GM12878 (cell line): ENCODE results near the gene TRABD. TPM values are rescaled to one million over a fixed set of nuclear protein-coding genes. Genes with fewer than 3 reads are reported as not detected.

ENCODE experiments used
- ATAC-seq: fragments of 200-7000 bp; cut with Tn5 transposase; 3 replicates; pipeline ENCODE4 v1.9.1; 2020; ENCODE audit warnings: mild to moderate bottlenecking, moderate library complexity
- BruUV-seq: library from RNA; stranded (reverse); fragments of 400-500 nt; replicated peaks from 2 replicates; lab custom pipeline; 2021; lab: Mats Ljungman, UMichigan
- CTCF ChIA-PET: fragments of 300-600 bp; sonication (Branson Sonifier 250); formaldehyde crosslinking; extraction: SDS; loops from one replicate; lab custom pipeline; 2021; ENCODE audit warnings: inconsistent platforms; lab: Yijun Ruan, JAX
- POLR2A ChIA-PET: fragments of 350-600 bp; formaldehyde crosslinking; extraction: SDS; loops from one replicate; lab custom pipeline; 2021; ENCODE audit warnings: inconsistent platforms; lab: Charles Lee
- RAD21 ChIA-PET: fragments of 300-600 bp; sonication (Branson Sonifier 250); formaldehyde crosslinking; loops from one replicate; lab custom pipeline; 2023; ENCODE audit warnings: antibody characterized with exemption; ENCODE audit not compliant: unreplicated experiment; lab: Charles Lee
- SMC1A ChIA-PET: fragments of 300-600 bp; sonication (Branson Sonifier 250); formaldehyde crosslinking; loops from one replicate; lab custom pipeline; 2023; ENCODE audit not compliant: unreplicated experiment, uncharacterized antibody; lab: Charles Lee
- DNase-seq: peaks from one replicate; pipeline ENCODE4 v3.0.0-alpha.2; 2011; ENCODE audit warnings: low read depth, low spot score
- FAIRE-seq: peaks from 3 replicates; lab custom pipeline; 2011; peaks lifted over from hg19 to GRCh38; lab: Jason Lieb, UNC
- H2AFZ ChIP-seq: 2 replicates; pipeline ENCODE4 v1.6.0; 2011; ENCODE audit warnings: low read depth, low read length, control low read depth; ENCODE audit not compliant: control insufficient read depth
- H3K27ac ChIP-seq: 2 replicates; pipeline ENCODE4 v1.5.1; 2011; ENCODE audit warnings: control low read depth; ENCODE audit not compliant: control insufficient read depth, insufficient read depth
- H3K27me3 ChIP-seq, 2 experiments: replicated peaks in 1 of 2; 2 replicates each; pipeline versions ENCODE4 v1.6.0 to v1.6.1; 2011; ENCODE audit warnings: low read length in 1 of 2; ENCODE audit not compliant: control insufficient read depth in 2 of 2, insufficient read depth in 2 of 2
- H3K36me3 ChIP-seq, 2 experiments: 2 replicates each; pipeline ENCODE4 v1.5.1; 2011; ENCODE audit warnings: low read length in 1 of 2; ENCODE audit not compliant: control insufficient read depth in 2 of 2, insufficient read depth in 2 of 2
- H3K4me1 ChIP-seq: 2 replicates; pipeline ENCODE4 v1.6.1; 2011; ENCODE audit warnings: mild to moderate bottlenecking, low read length, moderate library complexity, mixed read lengths; ENCODE audit not compliant: control insufficient read depth, insufficient read depth
- H3K4me2 ChIP-seq: 2 replicates; pipeline ENCODE4 v1.6.0; 2011; ENCODE audit warnings: control low read depth; ENCODE audit not compliant: control insufficient read depth, insufficient read depth
- H3K4me3 ChIP-seq: fragments of 200-600 bp; sonication (generic); 2 replicates; pipeline ENCODE4 v1.5.1; 2016
- H3K79me2 ChIP-seq: 2 replicates; pipeline ENCODE4 v1.6.0; 2011; ENCODE audit warnings: low read length; ENCODE audit not compliant: control insufficient read depth, insufficient read depth
- H3K9ac ChIP-seq: 2 replicates; pipeline ENCODE4 v1.8.0; 2011; ENCODE audit warnings: low read length, control low read depth, mixed read lengths; ENCODE audit not compliant: control insufficient read depth, insufficient read depth
- H3K9me3 ChIP-seq: replicated peaks from 3 replicates; pipeline ENCODE4 v1.5.1; 2011; ENCODE audit warnings: mild to moderate bottlenecking, low read length; ENCODE audit not compliant: control insufficient read depth, insufficient read depth
- H4K20me1 ChIP-seq: 2 replicates; pipeline ENCODE4 v1.6.0; 2011; ENCODE audit not compliant: control insufficient read depth, insufficient read depth
- EGR1 ChIP-seq, 2 experiments: IDR thresholded peaks; 1 replicate in 1 of 2; 2 replicates in 1 of 2; pipeline ENCODE4 v1.6.1; 2011 to 2012; ENCODE audit warnings: low read depth in 2 of 2, low read length in 2 of 2, borderline replicate concordance in 1 of 2, mild to moderate bottlenecking in 1 of 2, moderate library complexity in 1 of 2
- ETV6 ChIP-seq, 2 experiments: fragments of 450-650 bp in 1 of 2; IDR thresholded peaks in 1 of 2; conservative IDR thresholded peaks in 1 of 2; 2 replicates each; pipeline ENCODE4 v1.6.1; 2014; ENCODE audit warnings: antibody characterized with exemption in 1 of 2, borderline replicate concordance in 1 of 2, low read depth in 1 of 2, mild to moderate bottlenecking in 1 of 2, moderate library complexity in 1 of 2
- NR2C2 ChIP-seq: IDR thresholded peaks from 2 replicates; pipeline ENCODE4 v1.6.1; 2011; ENCODE audit warnings: borderline replicate concordance, low read depth; ENCODE audit not compliant: control insufficient read depth, insufficient read length
- POLR2A ChIP-seq: IDR thresholded peaks from 2 replicates; pipeline ENCODE4 v1.6.1; 2011; ENCODE audit warnings: low read depth, mild to moderate bottlenecking, low read length
- SIN3A ChIP-seq: IDR thresholded peaks from 2 replicates; pipeline ENCODE4 v1.6.1; 2012; ENCODE audit warnings: low read depth, low read length, improper control_type of control experiment
- WGBS: methylation state at CpG from one replicate; pipeline ENCODE4 v1.1.6; 2016; ENCODE audit warnings: low lambda C conversion rate; ENCODE audit not compliant: insufficient replicate concordance, insufficient coverage; ENCODE audit errors: missing lambda C conversion rate; 5-methylcytosine and 5-hydroxymethylcytosine counted together
- in situ Hi-C: fragments of 300-500 bp; cut with MboI; formaldehyde crosslinking; loops from 9 replicates; pipeline ENCODE4 v1.14.3; 2018; ENCODE audit warnings: mixed read lengths
- intact Hi-C: fragments of 100-400 bp; cut with micrococcal nuclease; formaldehyde crosslinking; loops from one replicate; pipeline ENCODE4 v1.14.2; 2022; ENCODE audit not compliant: unreplicated experiment
- polyA plus RNA-seq, 11 experiments: library from polyadenylated mRNA; depleted of rRNA in 4 of 11; unstranded in 6 of 11; stranded (reverse) in 5 of 11; fragments of >200 nt; fragmentation: Nextera tagmentation in 4 of 11; fragmentation: Illumina TruSeq in 1 of 11; extraction: Ambion mirVana in 4 of 11; extraction: Trizol in 1 of 11; gene quantifications; 1 replicate in 1 of 11; 2 replicates in 10 of 11; pipeline versions ENCODE4 v1.2.1 to v1.2.3, GENCODE V29; 2011 to 2016; ENCODE audit warnings: inconsistent platforms in 2 of 11, missing spikeins in 2 of 11, low read depth in 1 of 11
- total RNA-seq, 4 experiments: library from RNA; depleted of rRNA in 3 of 4; stranded (reverse); fragments of >200 nt in 3 of 4; fragmentation: Illumina TruSeq in 1 of 4; extraction: Trizol in 1 of 4; gene quantifications; 2 replicates each; pipeline versions ENCODE4 v1.2.1 to v1.2.3, GENCODE V29; 2013 to 2021
- TF ChIP-seq, protein P1 (sequence below): fragments of 450-650 bp; IDR thresholded peaks from 2 replicates; pipeline ENCODE4 v1.6.1; 2017; ENCODE audit warnings: mild to moderate bottlenecking, moderate library complexity
- TF ChIP-seq, protein P2 (sequence below): fragments of 450-650 bp; IDR thresholded peaks from 2 replicates; pipeline ENCODE4 v1.6.1; 2017; ENCODE audit warnings: mild to moderate bottlenecking

Gene TRABD
- total and polyA plus RNA-seq, 10 of the 15 experiments (the other 5 are each of a cell fraction or from before 2014, with no cell fraction given) = 0.43 to 116 (median 58.1) TPM

DNA sequence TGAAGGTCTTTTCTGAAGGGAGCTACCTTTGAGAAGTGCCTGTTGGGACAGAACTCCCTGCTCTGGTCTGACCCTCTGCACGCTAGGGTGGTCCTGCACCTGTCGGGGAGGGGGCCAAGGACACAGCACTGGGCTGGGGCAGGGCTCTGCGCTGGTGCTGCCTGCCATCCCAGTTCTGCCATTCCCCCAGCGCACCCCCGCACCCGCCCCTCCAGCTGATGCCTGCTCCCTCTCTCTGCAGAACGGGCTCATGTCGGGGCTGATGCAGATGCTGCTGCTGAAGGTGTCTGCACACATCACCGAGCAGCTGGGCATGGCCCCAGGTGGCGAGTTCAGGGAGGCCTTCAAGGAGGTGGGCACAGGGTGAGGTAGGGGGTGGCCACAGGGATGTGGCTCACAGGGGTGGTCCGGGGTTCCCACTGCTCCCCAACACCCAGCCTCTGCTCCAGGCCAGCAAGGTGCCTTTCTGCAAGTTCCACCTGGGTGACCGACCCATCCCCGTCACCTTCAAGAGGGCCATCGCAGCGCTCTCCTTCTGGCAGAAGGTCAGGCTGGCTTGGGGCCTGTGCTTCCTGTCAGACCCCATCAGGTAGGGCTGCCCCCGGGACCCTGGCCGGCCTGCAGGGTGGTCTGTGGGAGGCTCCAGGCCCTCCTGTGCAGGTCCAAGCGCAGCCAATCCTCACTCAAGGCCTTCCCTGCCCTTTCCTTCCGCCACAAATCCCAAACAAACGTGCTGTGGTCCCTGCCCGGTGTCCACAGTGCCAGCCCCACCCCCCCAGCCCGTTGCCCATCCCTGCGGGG, 11.5 kb downstream of the TRABD start:
- ATAC-seq (no peak), FAIRE-seq (no peak), DNase-seq (no peak)
- Histone ChIP-seq H3K27ac (no peak overlapping the region), H3K27me3 (no peaks in the 10 kb centered on the region), H3K4me1 (peaks cover 37% of the 10 kb centered on the region), H3K79me2 (peaks cover 30% of the 10 kb centered on the region), H2AFZ (no peak overlapping the region), H3K36me3 (peaks cover 0 to 45% of the 10 kb centered on the region in 2 experiments; a peak in 3 of 4 replicates), H3K9me3 (no peaks in the 10 kb centered on the region), H3K4me3 (no peak overlapping the region), H3K4me2 (no peak overlapping the region), H3K9ac (no peak overlapping the region), H4K20me1 (no peaks in the 10 kb centered on the region)
- ChIA-PET RAD21 (interaction anchor here (1.5 kb wide), 1 partner anchor 10 kb away, joined by 3 read pairs; no protein-coding TSS in a partner anchor), SMC1A (no interaction called here), CTCF (interaction anchor here (1.2 kb wide), 1 partner anchor 24 kb away, joined by 3 read pairs; no protein-coding TSS in a partner anchor), POLR2A (no interaction called here)
- TF ChIP-seq POLR2A = peak; percentile 12; the same call in 1 of the 2 replicates
- TF ChIP-seq SIN3A = no peak
- peak in 1 of 2 experiments; percentile 4; a peak in 1 of 3 replicates for TF ChIP-seq EGR1 (IDR thresholded peaks at IDR 0.05; ENCODE audit: borderline replicate concordance in 1 of 2, low read depth in 2 of 2, low read length in 2 of 2)
- 71% methylated on average over 12 of the region's 23 CpGs for WGBS
- in situ Hi-C loops (no loop called here), intact Hi-C loops (loop anchor here (10.0 kb wide), 1 partner anchor 262 kb away; no protein-coding TSS in a partner anchor)
- BruUV-seq = no TSS peak

DNA sequence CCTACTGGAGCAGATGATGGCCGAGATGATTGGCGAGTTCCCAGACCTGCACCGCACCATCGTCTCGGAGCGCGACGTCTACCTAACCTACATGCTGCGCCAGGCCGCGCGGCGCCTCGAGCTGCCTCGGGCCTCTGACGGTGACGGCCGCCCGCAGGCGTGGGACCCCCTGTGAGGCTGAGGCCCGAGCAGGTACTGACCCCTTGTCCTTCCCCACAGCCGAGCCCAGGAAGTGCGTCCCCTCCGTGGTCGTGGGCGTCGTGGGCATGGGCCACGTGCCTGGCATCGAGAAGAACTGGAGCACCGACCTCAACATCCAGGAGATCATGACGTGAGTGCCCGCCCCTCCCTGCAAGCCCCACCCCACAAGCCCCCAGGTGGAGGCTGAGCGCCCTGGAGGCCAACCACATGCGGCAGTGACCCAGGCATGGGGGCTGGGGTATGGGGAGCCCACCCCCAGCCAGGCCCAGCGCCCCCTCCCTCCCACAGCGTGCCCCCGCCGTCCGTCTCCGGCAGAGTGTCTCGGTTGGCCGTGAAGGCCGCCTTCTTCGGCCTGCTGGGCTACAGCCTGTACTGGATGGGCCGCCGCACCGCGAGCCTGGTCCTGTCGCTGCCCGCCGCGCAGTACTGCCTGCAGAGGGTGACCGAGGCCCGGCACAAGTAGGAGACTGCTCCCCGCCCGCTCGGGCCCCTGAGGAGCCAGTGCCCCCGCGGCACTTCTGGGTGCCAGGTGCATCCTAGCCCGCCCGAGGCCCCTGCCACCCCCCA, 12.3 kb downstream of the TRABD start:
- 95% methylated on average over 47 of the region's 61 CpGs for WGBS
- no peak overlapping the region for H3K27ac ChIP-seq
- TF ChIP-seq ETV6 (conservative IDR thresholded peaks at IDR 0.05 in 1 of 2, IDR thresholded peaks at IDR 0.05 in 1 of 2; ENCODE audit: borderline replicate concordance in 1 of 2, low read depth in 1 of 2) (no peak), NR2C2 (no peak)
- TF ChIP-seq, protein P1, sequence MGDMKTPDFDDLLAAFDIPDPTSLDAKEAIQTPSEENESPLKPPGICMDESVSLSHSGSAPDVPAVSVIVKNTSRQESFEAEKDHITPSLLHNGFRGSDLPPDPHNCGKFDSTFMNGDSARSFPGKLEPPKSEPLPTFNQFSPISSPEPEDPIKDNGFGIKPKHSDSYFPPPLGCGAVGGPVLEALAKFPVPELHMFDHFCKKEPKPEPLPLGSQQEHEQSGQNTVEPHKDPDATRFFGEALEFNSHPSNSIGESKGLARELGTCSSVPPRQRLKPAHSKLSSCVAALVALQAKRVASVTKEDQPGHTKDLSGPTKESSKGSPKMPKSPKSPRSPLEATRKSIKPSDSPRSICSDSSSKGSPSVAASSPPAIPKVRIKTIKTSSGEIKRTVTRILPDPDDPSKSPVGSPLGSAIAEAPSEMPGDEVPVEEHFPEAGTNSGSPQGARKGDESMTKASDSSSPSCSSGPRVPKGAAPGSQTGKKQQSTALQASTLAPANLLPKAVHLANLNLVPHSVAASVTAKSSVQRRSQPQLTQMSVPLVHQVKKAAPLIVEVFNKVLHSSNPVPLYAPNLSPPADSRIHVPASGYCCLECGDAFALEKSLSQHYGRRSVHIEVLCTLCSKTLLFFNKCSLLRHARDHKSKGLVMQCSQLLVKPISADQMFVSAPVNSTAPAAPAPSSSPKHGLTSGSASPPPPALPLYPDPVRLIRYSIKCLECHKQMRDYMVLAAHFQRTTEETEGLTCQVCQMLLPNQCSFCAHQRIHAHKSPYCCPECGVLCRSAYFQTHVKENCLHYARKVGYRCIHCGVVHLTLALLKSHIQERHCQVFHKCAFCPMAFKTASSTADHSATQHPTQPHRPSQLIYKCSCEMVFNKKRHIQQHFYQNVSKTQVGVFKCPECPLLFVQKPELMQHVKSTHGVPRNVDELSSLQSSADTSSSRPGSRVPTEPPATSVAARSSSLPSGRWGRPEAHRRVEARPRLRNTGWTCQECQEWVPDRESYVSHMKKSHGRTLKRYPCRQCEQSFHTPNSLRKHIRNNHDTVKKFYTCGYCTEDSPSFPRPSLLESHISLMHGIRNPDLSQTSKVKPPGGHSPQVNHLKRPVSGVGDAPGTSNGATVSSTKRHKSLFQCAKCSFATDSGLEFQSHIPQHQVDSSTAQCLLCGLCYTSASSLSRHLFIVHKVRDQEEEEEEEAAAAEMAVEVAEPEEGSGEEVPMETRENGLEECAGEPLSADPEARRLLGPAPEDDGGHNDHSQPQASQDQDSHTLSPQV = no peak
- TF ChIP-seq, protein P2, sequence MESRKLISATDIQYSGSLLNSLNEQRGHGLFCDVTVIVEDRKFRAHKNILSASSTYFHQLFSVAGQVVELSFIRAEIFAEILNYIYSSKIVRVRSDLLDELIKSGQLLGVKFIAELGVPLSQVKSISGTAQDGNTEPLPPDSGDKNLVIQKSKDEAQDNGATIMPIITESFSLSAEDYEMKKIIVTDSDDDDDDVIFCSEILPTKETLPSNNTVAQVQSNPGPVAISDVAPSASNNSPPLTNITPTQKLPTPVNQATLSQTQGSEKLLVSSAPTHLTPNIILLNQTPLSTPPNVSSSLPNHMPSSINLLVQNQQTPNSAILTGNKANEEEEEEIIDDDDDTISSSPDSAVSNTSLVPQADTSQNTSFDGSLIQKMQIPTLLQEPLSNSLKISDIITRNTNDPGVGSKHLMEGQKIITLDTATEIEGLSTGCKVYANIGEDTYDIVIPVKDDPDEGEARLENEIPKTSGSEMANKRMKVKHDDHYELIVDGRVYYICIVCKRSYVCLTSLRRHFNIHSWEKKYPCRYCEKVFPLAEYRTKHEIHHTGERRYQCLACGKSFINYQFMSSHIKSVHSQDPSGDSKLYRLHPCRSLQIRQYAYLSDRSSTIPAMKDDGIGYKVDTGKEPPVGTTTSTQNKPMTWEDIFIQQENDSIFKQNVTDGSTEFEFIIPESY = no peak

More for the DNA sequence above, 12.3 kb downstream of the TRABD start:
- no peak for DNase-seq
- Histone ChIP-seq H3K27me3 (no peaks in the 10 kb centered on the region), H2AFZ (no peak overlapping the region), H3K79me2 (peaks cover 27% of the 10 kb centered on the region), H3K9ac (no peak overlapping the region), H4K20me1 (no peaks in the 10 kb centered on the region), H3K4me3 (no peak overlapping the region), H3K4me2 (no peak overlapping the region), H3K9me3 (no peaks in the 10 kb centered on the region), H3K36me3 (peaks cover 0 to 44% of the 10 kb centered on the region in 2 experiments), H3K4me1 (peaks cover 31% of the 10 kb centered on the region)
- in situ Hi-C loops (no loop called here), intact Hi-C loops (loop anchor here (10.0 kb wide), 1 partner anchor 263 kb away; no protein-coding TSS in a partner anchor)
- POLR2A ChIA-PET = no interaction called here
- CTCF ChIA-PET = no interaction called here
- no peak for FAIRE-seq
- no peak for ATAC-seq
- RAD21 ChIA-PET = no interaction called here
- no TSS peak for BruUV-seq
- SMC1A ChIA-PET = no interaction called here
